ENCODE results near the gene ZC3H13. TPM values are rescaled to one million over a fixed set of nuclear protein-coding genes. Genes with fewer than 3 reads are reported as not detected.

ZC3H13 gene
- total RNA-seq, 1 donor from 2014 or later = 11.1 TPM

DNA sequence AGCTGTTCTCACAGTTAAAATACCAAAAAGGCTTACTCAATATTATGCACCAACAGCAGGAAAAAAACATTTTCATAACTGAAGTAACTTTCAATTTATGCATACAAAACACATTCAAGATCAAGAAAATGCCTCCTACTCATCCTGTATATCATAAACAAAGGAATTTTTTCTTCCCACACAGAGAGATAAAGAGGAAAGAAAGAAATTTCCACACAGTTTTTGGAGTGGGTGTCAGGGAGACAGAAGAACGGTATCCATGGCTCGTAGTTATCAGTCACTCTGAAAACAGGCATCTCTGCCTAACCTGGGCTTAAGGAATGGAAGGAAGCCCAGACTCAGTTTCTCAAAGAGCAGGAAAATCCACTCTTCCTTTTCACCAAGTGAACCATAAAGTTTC lies 108.6 kb downstream of the ZC3H13 start:
- DNase-seq (ENCODE audit: low read depth, low spot score) = no peak

DNA sequence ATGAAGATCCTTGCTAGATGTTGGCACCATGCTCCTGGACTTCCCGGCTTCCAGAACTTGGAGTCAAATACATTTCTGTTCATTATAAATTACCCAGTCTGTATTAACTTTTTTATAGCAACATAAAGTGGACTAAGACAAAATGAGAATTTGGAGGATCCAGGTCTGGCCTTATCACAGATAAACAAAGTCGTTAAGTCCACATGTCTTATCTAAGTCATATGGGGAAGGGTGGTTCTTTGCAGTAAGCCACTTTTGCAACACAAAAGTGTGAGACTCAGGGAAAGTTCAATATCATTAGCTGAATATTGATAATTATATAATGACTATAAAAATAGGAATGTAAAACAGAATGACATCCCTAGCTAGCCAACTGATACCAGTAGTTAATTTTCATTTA lies 109.4 kb downstream of the ZC3H13 start:
- DNase-seq (ENCODE audit: low read depth, low spot score) = no peak

- no peak for DNase-seq (ENCODE audit: low read depth, low spot score)
These were observed 111.3 kb downstream of the ZC3H13 start for GRCh38 chr13:45941261-45941660.

DNA sequence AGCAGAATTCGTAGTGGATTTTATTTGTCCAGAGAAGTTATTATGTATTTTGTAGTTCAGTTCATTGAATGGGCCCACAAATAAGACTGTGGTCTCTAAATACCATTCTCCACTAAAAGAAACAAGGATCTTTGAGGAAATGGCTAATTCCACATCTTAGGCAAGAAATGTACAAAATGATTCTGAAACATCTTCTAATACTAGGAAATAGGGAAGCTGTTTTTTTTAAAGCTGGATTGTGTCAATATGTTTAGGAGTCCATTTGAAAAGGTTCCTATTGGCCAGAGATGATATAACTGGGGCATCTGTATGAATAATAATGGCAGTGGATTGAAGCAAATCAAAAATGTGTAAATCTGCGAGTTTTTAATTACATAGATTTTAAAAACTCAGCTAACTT lies 112.5 kb downstream of the ZC3H13 start:
- DNase-seq (ENCODE audit: low read depth, low spot score) = no peak

GRCh38 chr13:45936621-45937020 lies 115.9 kb downstream of the ZC3H13 start:
- DNase-seq (ENCODE audit: low read depth, low spot score) = no peak

- DNase-seq (ENCODE audit: low read depth, low spot score) = no peak
These were observed 118.3 kb downstream of the ZC3H13 start for GRCh38 chr13:45934283-45934682.

DNA sequence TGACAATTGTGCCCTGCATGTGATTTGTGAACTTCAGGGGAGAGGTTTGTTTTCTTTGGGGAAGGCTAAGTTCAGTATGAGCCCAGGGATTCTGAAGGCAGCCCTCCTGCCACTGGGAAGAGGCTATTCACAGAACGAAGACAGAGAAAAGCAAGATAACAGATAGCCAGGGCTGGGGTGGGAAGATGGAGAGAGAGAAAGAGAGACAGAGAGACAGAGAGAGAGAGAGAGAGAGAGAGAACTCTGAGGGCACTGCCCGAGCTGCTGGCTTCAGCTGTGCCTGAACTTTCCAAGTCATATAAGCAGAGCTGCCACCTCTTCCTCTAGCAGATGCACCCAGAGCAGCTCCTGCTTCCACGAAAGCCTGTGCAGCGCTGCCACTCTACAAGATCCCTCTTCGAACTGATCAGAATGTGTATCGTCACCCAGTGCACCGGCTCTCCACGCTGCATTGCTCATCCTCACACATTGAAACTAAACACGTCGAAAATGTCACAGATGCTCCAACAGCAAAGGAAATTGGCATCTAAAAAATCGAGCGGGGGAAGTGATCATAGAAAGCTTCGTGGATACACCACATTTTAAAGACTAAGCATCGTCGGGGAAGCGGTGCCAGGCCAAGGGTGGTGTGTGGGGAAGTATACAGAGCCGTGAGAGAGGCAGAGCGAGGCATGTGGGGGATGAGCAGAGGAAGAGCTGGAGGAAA lies 119.2 kb downstream of the ZC3H13 start:
- no peak for DNase-seq (ENCODE audit: low read depth, low spot score)

- DNase-seq (ENCODE audit: low read depth, low spot score) = no peak
These were observed 119.9 kb downstream of the ZC3H13 start for GRCh38 chr13:45932676-45933075.

DNA sequence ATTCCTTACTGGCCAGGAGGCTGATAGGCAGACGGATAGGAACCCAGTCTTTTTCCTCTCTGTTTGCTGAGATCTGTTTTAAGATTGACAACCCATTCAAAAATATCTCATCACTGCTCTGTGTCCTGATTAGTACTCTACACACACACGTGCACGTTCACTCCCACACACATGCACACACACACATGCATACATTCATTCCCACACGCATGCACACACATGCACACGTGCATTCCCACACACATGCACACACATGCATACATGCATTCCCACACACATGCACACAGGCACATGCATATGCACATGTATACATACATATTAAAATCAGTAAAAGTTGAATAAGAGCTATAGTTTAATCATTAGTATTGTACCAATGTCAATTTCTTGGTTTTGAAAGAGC lies 120.4 kb downstream of the ZC3H13 start:
- no peak for DNase-seq (ENCODE audit: low read depth, low spot score)

GRCh38 chr13:45931211-45931610 lies 121.3 kb downstream of the ZC3H13 start:
- DNase-seq (ENCODE audit: low read depth, low spot score) = no peak

DNA sequence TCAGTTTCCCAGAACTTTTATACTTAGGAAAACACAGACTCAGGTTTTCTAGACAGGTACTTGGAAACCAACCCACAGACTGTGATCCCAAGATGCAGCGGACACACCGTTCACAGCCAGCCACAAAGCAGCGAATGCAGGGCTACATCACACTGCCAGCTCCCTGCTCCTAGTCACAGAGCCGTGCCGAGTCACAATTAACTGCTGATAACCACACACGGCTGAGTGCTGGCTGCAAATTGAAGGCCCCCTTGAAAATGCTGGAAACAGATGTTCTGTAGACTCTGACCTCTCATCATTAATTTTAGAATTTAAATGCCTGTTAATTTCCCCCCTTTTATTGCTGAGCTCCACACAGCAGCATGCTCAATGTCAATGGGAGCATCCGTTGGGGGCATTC lies 122.4 kb downstream of the ZC3H13 start:
- no peak for DNase-seq (ENCODE audit: low read depth, low spot score)

DNA sequence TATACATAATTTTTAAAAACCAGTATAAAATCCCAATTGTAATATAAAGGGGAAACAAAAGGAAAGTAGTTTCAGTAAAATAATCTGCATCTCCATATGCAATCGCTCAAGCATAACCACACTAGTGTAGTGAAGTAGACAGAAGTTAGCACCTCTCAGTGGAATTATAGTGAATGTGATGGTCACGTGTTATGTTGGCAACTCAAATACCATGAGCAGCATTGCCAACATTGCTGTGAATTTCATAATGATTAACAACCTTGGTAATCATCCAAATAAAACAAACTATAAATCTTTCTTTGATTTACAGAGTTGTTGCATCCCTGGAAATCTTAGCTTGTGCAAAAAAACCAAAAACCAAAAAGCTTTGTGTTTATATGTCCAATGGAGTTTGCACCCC lies 123.7 kb downstream of the ZC3H13 start:
- DNase-seq (ENCODE audit: low read depth, low spot score) = no peak

DNA sequence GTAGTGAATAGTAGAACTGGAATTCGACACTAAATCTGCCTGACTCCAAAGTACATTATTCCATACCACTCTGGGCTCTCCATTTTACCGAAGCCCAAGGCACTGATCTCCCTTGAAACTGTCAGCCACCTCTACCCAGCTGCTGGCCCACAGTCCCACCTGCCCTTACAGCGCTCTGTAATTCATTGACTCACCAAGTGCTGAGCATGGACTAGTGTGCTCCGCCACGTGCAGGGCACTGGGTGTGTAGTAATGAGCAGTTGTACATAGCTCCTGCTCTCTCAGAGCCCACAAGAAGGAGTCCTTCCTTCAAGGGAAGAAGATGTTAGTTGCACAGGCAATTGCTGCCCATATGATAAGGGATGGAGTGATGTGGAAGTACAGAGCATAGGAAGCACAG lies 124.4 kb downstream of the ZC3H13 start:
- DNase-seq (ENCODE audit: low read depth, low spot score) = no peak

DNA sequence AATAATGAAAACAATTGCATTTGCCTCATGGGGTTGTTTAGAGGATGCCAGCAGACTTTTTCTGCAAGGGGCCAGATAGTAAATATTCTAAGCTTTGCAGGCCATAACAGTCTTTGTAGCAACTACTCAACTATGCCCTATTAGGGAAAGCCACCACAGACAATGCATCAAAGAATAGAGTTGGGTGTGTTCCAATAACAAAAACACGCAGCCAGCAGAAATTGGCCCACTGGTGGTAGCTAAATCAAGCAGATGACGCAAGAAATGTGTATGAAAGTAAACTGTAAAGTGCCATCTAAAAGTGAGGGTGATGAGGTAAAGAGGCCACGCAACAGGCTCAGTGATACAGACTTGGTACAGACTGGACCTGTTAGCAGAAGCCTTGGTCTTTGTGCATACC lies 125.8 kb downstream of the ZC3H13 start:
- no peak for DNase-seq (ENCODE audit: low read depth, low spot score)

- DNase-seq (ENCODE audit: low read depth, low spot score) = no peak
These were observed 127.4 kb downstream of the ZC3H13 start for GRCh38 chr13:45925151-45925550.

DNA sequence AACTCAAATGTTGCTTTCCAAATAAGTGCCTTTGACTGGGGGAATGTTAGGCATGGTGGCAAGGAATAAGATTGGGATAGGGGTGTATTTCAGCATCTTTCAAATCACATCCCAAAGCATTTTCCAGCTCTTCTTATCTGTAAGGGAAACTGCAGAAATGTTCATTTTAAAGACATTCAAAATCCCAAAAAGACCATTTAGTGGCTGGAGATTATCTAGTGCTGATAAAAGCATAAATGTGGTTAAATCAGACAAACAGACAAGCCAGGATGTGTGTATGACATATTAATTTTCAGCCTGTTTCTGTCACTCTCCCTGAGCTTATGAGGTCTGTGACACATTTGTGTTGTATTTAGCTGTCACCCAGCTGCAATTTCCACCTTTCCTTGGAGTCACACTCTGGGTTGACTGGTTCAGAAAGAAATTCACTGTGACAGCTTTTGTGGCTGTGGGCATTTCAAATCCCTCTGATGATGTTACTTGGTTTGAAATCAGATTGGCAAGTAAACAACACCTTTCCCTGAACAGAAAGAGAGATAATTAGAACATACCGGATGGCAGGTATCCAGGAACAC lies 131.3 kb downstream of the ZC3H13 start:
- DNase-seq (ENCODE audit: low read depth, low spot score) = no peak

GRCh38 chr13:45918597-45918996 lies 133.9 kb downstream of the ZC3H13 start:
- DNase-seq (ENCODE audit: low read depth, low spot score) = no peak

- no peak for DNase-seq (ENCODE audit: low read depth, low spot score)
These were observed 135.5 kb downstream of the ZC3H13 start for GRCh38 chr13:45917019-45917418.

DNA sequence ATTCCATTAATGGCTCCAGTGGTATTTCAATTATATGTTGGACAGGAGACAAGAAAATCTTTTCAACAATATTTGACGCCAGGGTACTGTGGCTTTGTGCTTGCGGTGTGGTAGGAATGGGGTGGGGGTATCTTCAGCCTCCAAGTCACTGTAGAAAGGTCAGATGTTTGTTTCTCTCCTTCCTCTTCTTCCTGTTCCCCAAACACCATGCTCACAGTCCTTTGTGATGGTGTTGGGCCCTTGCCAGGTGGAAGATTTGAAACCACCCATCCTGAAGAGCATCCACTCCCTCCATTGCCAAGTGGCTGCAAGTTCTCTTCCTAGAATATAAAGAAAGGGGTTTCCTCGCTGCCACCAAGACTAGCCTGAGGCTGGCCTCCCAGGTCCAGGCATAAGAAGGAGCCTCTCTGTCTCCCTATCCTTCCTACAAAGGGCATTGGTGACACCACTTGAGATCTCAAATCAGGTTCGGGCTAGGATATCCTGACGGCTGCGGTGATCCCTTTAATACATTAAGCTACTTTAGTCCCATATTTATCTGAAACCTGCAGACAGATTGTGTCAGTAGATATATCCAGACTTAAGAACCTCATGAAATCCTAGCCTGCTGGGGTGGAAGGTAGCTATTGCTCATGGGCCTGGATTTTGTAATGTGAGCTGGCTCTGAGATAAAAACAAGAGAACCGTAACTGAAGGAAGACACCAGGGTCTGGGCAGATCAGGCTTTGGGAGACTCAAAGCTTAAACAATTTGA lies 136.7 kb downstream of the ZC3H13 start:
- DNase-seq (ENCODE audit: low read depth, low spot score) = no peak

- no peak for DNase-seq (ENCODE audit: low read depth, low spot score)
These were observed 142.9 kb downstream of the ZC3H13 start for GRCh38 chr13:45909673-45910072.

DNA sequence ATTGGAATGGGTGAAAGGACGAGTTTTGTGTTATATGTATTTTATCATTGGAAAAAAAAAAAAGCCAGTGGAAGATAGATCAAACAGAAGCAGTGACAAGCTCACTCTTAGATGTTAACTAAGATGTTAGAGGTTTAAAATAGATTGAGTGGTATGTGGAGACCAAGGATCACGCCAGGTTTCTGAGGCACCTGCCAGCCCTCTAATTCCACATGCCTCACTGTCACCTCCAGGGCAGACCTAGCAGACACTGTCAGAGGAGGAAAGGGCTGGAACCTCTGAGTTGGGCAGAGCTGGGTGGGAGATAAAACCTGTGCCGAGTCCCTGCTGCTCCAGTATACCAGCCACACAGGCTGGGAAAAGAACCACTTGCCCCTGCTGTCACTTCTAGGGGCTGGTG lies 143.5 kb downstream of the ZC3H13 start:
- no peak for DNase-seq (ENCODE audit: low read depth, low spot score)

- DNase-seq (ENCODE audit: low read depth, low spot score) = no peak
These were observed 145.0 kb downstream of the ZC3H13 start for GRCh38 chr13:45907503-45907902.

All from pulmonary artery endothelial cell (primary cell).